Fibroblast of pulmonary artery (primary cell): Measurements from ENCODE around the gene CSMD2.

Source experiments
- DNase-seq: peaks from one replicate; pipeline ENCODE4 v3.0.0-alpha.2; 2010; ENCODE audit warnings: low read depth
- H3K4me3 ChIP-seq: replicated peaks from 2 replicates; pipeline ENCODE4 v1.5.1; 2011; ENCODE audit warnings: low read depth, mild to moderate bottlenecking, control low read depth, low read length, moderate library complexity
- TF ChIP-seq, protein P1 (sequence below): IDR thresholded peaks from 2 replicates; pipeline ENCODE4 v1.5.1; 2011; ENCODE audit warnings: mild to moderate bottlenecking, control low read depth, low read length, inconsistent platforms; ENCODE audit errors: missing control alignments

CSMD2 gene

GRCh38 chr1:33464552-33464951 is 700.5 kb downstream of the CSMD2 start:
- TF ChIP-seq, protein P1, sequence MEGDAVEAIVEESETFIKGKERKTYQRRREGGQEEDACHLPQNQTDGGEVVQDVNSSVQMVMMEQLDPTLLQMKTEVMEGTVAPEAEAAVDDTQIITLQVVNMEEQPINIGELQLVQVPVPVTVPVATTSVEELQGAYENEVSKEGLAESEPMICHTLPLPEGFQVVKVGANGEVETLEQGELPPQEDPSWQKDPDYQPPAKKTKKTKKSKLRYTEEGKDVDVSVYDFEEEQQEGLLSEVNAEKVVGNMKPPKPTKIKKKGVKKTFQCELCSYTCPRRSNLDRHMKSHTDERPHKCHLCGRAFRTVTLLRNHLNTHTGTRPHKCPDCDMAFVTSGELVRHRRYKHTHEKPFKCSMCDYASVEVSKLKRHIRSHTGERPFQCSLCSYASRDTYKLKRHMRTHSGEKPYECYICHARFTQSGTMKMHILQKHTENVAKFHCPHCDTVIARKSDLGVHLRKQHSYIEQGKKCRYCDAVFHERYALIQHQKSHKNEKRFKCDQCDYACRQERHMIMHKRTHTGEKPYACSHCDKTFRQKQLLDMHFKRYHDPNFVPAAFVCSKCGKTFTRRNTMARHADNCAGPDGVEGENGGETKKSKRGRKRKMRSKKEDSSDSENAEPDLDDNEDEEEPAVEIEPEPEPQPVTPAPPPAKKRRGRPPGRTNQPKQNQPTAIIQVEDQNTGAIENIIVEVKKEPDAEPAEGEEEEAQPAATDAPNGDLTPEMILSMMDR: no peak
- no peak overlapping the region for H3K4me3 ChIP-seq
- DNase-seq: no peak
